Osteoblast (primary cell): ENCODE results near the gene RASSF9. TPM values are rescaled to one million over a fixed set of nuclear protein-coding genes. Genes with fewer than 3 reads are reported as not detected.

ENCODE experiments used
- DNase-seq: peaks from one replicate; pipeline ENCODE4 v3.0.0; 2011; ENCODE audit warnings: low spot score, mixed read lengths; ENCODE audit not compliant: insufficient read length; ENCODE audit errors: missing footprints
- H2AFZ ChIP-seq: 2 replicates; pipeline ENCODE4 v1.6.0; 2011; ENCODE audit warnings: mild to moderate bottlenecking, low read length
- H3K27ac ChIP-seq: 2 replicates; pipeline ENCODE4 v1.5.1; 2011; ENCODE audit warnings: mild to moderate bottlenecking, low read depth, low read length, moderate library complexity
- H3K27me3 ChIP-seq: 2 replicates; pipeline ENCODE4 v1.6.0; 2012; ENCODE audit warnings: mild to moderate bottlenecking, control low read depth, inconsistent platforms, low read length, moderate library complexity; ENCODE audit not compliant: insufficient read depth
- H3K36me3 ChIP-seq: 2 replicates; pipeline ENCODE4 v1.5.1; 2011; ENCODE audit warnings: mild to moderate bottlenecking, low read length, control low read depth, moderate library complexity; ENCODE audit not compliant: insufficient read depth
- H3K4me1 ChIP-seq: 2 replicates; pipeline ENCODE4 v1.5.1; 2011; ENCODE audit warnings: mild to moderate bottlenecking, low read length, control low read depth, moderate library complexity; ENCODE audit not compliant: insufficient read depth
- H3K4me2 ChIP-seq: 2 replicates; pipeline ENCODE4 v1.6.0; 2011; ENCODE audit warnings: mild to moderate bottlenecking, low read length; ENCODE audit not compliant: insufficient read depth
- H3K4me3 ChIP-seq: fragments of 200-600 bp; sonication (generic); 3 replicates; pipeline ENCODE4 v1.5.1; 2012; ENCODE audit warnings: mild to moderate bottlenecking, low read length, inconsistent platforms; ENCODE audit not compliant: insufficient read depth
- H3K79me2 ChIP-seq: 2 replicates; pipeline ENCODE4 v1.6.0; 2012; ENCODE audit warnings: mild to moderate bottlenecking, low read length, control low read depth, inconsistent platforms; ENCODE audit not compliant: insufficient read depth
- H3K9me3 ChIP-seq: 2 replicates; pipeline ENCODE4 v1.5.1; 2011; ENCODE audit warnings: low read depth, low read length, control low read depth
- H4K20me1 ChIP-seq: 2 replicates; pipeline ENCODE4 v1.6.0; 2012; ENCODE audit warnings: mild to moderate bottlenecking, low read length, control low read depth; ENCODE audit not compliant: insufficient read depth
- total RNA-seq: library from RNA; depleted of rRNA; stranded (reverse); fragments of >200 nt; gene quantifications from 2 replicates; pipeline ENCODE4 v1.2.3, GENCODE V29; 2012
- TF ChIP-seq, protein P1 (sequence below): IDR thresholded peaks from 2 replicates; pipeline ENCODE4 v1.5.1; 2011; ENCODE audit warnings: mild to moderate bottlenecking, low read depth, low read length, moderate library complexity; ENCODE audit errors: extremely low read depth

The RASSF9 gene
- total RNA-seq, 1 donor, result 5.8 TPM

GRCh38 chr12:85828576-85828975, 7.6 kb downstream of the RASSF9 start:
- Histone ChIP-seq H4K20me1 (no peaks in the 10 kb centered on the region), H3K4me2 (no peak overlapping the region), H3K27me3 (no peaks in the 10 kb centered on the region), H3K9me3 (no peaks in the 10 kb centered on the region), H3K27ac (peak overlapping the region; percentile 23), H3K4me3 (no peak overlapping the region), H3K79me2 (no peaks in the 10 kb centered on the region), H3K4me1 (peaks cover 30% of the 10 kb centered on the region), H3K36me3 (no peaks in the 10 kb centered on the region), H2AFZ (no peak overlapping the region)
- DNase-seq, result no peak
- TF ChIP-seq, protein P1, sequence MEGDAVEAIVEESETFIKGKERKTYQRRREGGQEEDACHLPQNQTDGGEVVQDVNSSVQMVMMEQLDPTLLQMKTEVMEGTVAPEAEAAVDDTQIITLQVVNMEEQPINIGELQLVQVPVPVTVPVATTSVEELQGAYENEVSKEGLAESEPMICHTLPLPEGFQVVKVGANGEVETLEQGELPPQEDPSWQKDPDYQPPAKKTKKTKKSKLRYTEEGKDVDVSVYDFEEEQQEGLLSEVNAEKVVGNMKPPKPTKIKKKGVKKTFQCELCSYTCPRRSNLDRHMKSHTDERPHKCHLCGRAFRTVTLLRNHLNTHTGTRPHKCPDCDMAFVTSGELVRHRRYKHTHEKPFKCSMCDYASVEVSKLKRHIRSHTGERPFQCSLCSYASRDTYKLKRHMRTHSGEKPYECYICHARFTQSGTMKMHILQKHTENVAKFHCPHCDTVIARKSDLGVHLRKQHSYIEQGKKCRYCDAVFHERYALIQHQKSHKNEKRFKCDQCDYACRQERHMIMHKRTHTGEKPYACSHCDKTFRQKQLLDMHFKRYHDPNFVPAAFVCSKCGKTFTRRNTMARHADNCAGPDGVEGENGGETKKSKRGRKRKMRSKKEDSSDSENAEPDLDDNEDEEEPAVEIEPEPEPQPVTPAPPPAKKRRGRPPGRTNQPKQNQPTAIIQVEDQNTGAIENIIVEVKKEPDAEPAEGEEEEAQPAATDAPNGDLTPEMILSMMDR, result no peak

DNA sequence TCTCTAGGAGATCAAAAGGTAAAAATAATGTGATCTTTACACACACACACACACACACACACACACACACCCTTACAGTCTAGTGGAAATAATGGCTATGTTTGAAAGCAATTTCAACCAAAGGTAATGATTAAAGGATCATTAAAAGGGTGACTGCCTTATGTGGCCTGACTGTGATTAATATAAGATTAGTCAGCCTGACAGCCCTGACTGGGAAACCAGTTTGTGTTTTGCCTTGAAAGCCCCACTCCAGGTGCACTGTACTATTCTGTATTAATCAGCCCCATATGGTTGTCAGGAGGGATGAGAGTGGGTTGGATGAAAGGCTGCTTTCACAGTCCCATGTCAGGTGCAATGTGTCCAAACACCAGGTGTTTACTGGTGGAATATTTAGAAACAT, 10.5 kb downstream of the RASSF9 start:
- TF ChIP-seq, protein P1, result no peak
- Histone ChIP-seq H3K36me3 (no peaks in the 10 kb centered on the region), H3K4me3 (no peak overlapping the region), H3K79me2 (no peaks in the 10 kb centered on the region), H3K27ac (no peak overlapping the region), H3K4me2 (no peak overlapping the region), H4K20me1 (no peaks in the 10 kb centered on the region), H3K9me3 (no peaks in the 10 kb centered on the region), H2AFZ (no peak overlapping the region), H3K4me1 (peaks cover 36% of the 10 kb centered on the region), H3K27me3 (no peaks in the 10 kb centered on the region)
- DNase-seq, result no peak

GRCh38 chr12:85823436-85824180, 12.6 kb downstream of the RASSF9 start:
- Histone ChIP-seq H3K4me3 (no peak overlapping the region), H3K9me3 (no peaks in the 10 kb centered on the region), H3K36me3 (no peaks in the 10 kb centered on the region), H4K20me1 (no peaks in the 10 kb centered on the region), H2AFZ (no peak overlapping the region), H3K79me2 (no peaks in the 10 kb centered on the region), H3K27ac (peak overlapping the region; percentile 48), H3K27me3 (no peaks in the 10 kb centered on the region), H3K4me1 (peaks cover 25% of the 10 kb centered on the region), H3K4me2 (peak overlapping the region; percentile 20)
- TF ChIP-seq, protein P1, result no peak
- DNase-seq, result peak; percentile 72

- Histone ChIP-seq H3K4me3 (no peak overlapping the region), H3K36me3 (no peaks in the 10 kb centered on the region), H3K27ac (no peak overlapping the region), H3K4me2 (no peak overlapping the region), H3K4me1 (peaks cover 24% of the 10 kb centered on the region), H3K27me3 (no peaks in the 10 kb centered on the region), H2AFZ (no peak overlapping the region), H3K79me2 (no peaks in the 10 kb centered on the region), H4K20me1 (no peaks in the 10 kb centered on the region), H3K9me3 (no peaks in the 10 kb centered on the region)
- no peak for DNase-seq
- TF ChIP-seq, protein P1, result no peak
Measured at GRCh38 chr12:85821759-85822158, 14.4 kb downstream of the RASSF9 start.
